Activated CD4-positive, alpha-beta T cell treated with anti-CD3 and anti-CD28 coated beads for 36 hours (primary cell): Measurements from ENCODE around the gene MAG. TPM values are rescaled to one million over a fixed set of nuclear protein-coding genes. Genes with fewer than 3 reads are reported as not detected.

Source experiments
- ATAC-seq: fragments of 200-7000 bp; cut with Tn5 transposase; one replicate; pipeline ENCODE4 v1.10.0; 2021; ENCODE audit warnings: mild to moderate bottlenecking, moderate library complexity
- CTCF ChIA-PET: fragments of 350-600 bp; sonication (Branson Sonifier 250); formaldehyde crosslinking; loops from one replicate; lab custom pipeline; 2021; ENCODE audit warnings: antibody characterized with exemption; lab: Charles Lee
- POLR2A ChIA-PET: fragments of 350-600 bp; sonication (Branson Sonifier 250); formaldehyde crosslinking; loops from one replicate; lab custom pipeline; 2021; ENCODE audit warnings: antibody characterized with exemption, inconsistent platforms; lab: Charles Lee
- DNase-seq: peaks from one replicate; pipeline ENCODE4 v3.0.0-alpha.2; 2020
- H3K27ac Mint-ChIP-seq: one replicate; pipeline ENCODE4 v1.8.0; 2021; ENCODE audit warnings: mixed read lengths
- H3K27me3 Mint-ChIP-seq: one replicate; pipeline ENCODE4 v1.8.0; 2021; ENCODE audit warnings: mixed read lengths
- H3K36me3 Mint-ChIP-seq: one replicate; pipeline ENCODE4 v1.8.0; 2021; ENCODE audit warnings: low read depth, mixed read lengths
- H3K4me1 Mint-ChIP-seq: one replicate; pipeline ENCODE4 v1.8.0; 2021; ENCODE audit warnings: mixed read lengths
- H3K4me3 Mint-ChIP-seq: one replicate; pipeline ENCODE4 v1.8.0; 2021; ENCODE audit warnings: mild to moderate bottlenecking, moderate library complexity, mixed read lengths
- H3K9me3 Mint-ChIP-seq: one replicate; pipeline ENCODE4 v1.8.0; 2021; ENCODE audit warnings: low read depth, mixed read lengths
- intact Hi-C, 2 experiments: fragments of 100-400 bp; cut with DNase I in 1 of 2; cut with micrococcal nuclease in 1 of 2; formaldehyde crosslinking; loops; one replicate each; pipeline versions ENCODE4 v1.14.2 to v1.15.1; 2022 to 2024; cut with DNase I, micrococcal nuclease
- total RNA-seq, 2 experiments: library from RNA; stranded (reverse); gene quantifications; one replicate each; pipeline ENCODE4 v1.2.3, GENCODE V29; 2021

MAG gene
- total RNA-seq, 2 experiments from 2014 or later: 0.19 to 0.34 TPM

DNA sequence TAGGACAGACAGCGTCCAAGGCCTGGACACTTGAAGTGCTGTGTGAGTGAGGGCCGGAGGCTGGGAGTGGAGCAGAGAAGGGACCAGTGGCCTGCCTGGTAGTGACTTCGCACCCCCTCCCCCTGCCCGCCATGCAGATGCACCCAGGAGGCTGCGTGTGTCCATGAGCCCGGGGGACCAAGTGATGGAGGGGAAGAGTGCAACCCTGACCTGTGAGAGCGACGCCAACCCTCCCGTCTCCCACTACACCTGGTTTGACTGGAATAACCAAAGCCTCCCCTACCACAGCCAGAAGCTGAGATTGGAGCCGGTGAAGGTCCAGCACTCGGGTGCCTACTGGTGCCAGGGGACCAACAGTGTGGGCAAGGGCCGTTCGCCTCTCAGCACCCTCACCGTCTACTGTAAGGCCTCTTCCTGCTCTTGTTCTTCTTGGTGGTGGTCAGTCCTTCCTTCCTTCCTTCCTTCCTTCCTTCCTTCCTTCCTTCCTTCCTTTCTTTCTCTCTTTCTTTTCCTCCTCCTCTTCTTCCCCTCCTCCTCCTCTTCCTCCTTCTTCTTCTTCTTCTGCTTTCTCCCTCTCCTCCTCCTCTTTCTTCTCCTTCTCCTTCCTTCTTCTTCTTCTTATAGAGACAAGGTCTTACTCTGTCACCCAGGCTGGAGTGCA lies 49.7 kb downstream of the MAG start:
- Mint-ChIP-seq H3K27me3 (peaks cover 3% of the 10 kb centered on the region), H3K36me3 (no peaks in the 10 kb centered on the region), H3K9me3 (no peaks in the 10 kb centered on the region), H3K4me3 (no peak overlapping the region), H3K27ac (peak overlapping the region; percentile 34), H3K4me1 (peaks cover 15% of the 10 kb centered on the region)
- ChIA-PET CTCF (interaction anchor here (0.9 kb wide), 1 partner anchor 11 kb away, joined by 3 read pairs; no protein-coding TSS in a partner anchor), POLR2A (no interaction called here)
- no peak for ATAC-seq
- no peak for DNase-seq
- intact Hi-C loops: no loop called here

DNA sequence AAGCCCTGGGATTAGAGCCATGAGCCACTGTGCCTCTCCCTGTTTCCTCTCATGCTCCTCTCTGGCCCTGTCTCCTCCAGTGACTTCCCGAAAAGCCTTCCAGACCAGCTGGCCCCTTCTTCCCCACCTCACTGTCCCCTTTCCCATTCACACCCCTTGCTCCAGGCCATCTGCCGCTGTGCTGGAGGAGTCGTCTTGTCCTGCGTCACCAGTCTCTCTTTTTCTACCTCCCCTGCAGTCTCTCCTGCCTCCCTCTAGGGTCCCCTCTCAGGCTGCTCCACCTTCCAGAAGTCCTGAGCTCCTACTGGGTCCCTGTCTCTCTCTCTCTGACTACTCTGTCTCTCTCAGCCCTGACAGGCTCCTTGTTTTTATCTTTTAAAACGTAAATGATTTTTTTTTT lies 50.5 kb downstream of the MAG start:
- CTCF ChIA-PET: interaction anchor here (0.9 kb wide), 1 partner anchor 10 kb away, joined by 3 read pairs; no protein-coding TSS in a partner anchor
- Mint-ChIP-seq H3K4me3 (no peak overlapping the region), H3K27ac (peak overlapping the region; percentile 14), H3K9me3 (no peaks in the 10 kb centered on the region), H3K27me3 (peaks cover 3% of the 10 kb centered on the region), H3K4me1 (peaks cover 20% of the 10 kb centered on the region), H3K36me3 (no peaks in the 10 kb centered on the region)
- no peak for DNase-seq
- no peak for ATAC-seq
- POLR2A ChIA-PET: no interaction called here
- intact Hi-C loops: no loop called here

DNA sequence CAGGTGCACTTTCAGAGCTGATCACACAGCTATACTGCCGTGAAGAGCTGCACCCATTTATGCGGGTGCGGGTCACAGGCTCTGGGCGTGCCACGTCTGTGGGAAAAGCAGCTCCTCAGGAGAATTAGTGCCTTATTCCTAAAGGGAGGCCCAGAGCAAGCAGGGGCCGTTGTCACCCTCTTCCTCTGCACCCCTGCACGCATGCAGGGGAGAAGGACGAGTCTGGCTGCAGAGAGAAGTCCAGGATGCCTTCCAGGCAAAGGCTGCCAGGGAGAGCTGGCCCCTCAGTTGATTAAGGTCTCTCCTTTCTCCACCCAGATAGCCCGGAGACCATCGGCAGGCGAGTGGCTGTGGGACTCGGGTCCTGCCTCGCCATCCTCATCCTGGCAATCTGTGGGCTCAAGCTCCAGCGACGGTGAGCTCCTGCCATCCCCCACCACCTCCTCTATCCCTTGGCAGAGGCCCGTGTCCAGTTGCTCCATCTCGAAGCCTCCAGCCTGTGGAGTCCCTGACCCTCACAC lies 52.6 kb downstream of the MAG start:
- ATAC-seq (no peak), DNase-seq (no peak)
- Mint-ChIP-seq H3K9me3 (no peaks in the 10 kb centered on the region), H3K4me1 (peaks cover 36% of the 10 kb centered on the region), H3K27me3 (peaks cover 3% of the 10 kb centered on the region), H3K27ac (no peak overlapping the region), H3K36me3 (no peaks in the 10 kb centered on the region), H3K4me3 (no peak overlapping the region)
- CTCF ChIA-PET: interaction anchor here (0.8 kb wide), 2 partner anchors 108 to 1028 kb away, joined by 3 read pairs; no protein-coding TSS in a partner anchor
- POLR2A ChIA-PET: no interaction called here
- intact Hi-C loops: loop anchor here in 1 of 2 experiments (5.0 kb wide), 1 partner anchor 203 kb away; the partner anchor contains the start of gene TMEM147

DNA sequence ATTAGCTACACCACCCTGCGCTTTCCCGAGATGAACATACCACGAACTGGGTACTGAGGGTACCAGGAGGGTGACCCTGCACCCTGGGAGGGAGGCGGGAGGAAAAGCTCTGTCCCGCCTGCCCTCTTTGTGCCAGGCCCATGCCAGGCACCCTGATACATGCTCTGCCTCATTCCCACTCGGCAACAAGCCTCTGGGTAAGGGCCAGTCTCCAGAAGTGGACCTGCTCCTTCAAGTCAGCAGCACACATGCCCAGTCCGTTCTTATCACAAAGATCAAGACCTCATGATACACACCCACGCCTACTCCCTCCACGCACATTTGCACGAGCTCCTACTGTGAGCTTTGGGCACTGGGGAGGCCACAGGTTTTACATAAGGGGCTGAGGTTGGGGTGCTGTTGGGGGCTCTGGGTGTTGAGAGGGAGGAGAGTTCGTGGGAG lies 53.7 kb downstream of the MAG start:
- H3K27ac Mint-ChIP-seq: peak overlapping the region; percentile 99
- DNase-seq (peak; percentile 32), ATAC-seq (no peak)
- H3K4me3 Mint-ChIP-seq: peak overlapping the region; percentile 67
- H3K9me3 Mint-ChIP-seq: no peaks in the 10 kb centered on the region
- H3K27me3 Mint-ChIP-seq: peaks cover 3% of the 10 kb centered on the region
- ChIA-PET POLR2A (no interaction called here), CTCF (no interaction called here)
- H3K36me3 Mint-ChIP-seq: no peaks in the 10 kb centered on the region
- intact Hi-C loops: loop anchor here (2.0 to 5.0 kb wide), 2 partner anchors 202 to 205 kb away; partner anchors contain the start of gene TMEM147 (in 1 of the 2)
- H3K4me1 Mint-ChIP-seq: peaks cover 36% of the 10 kb centered on the region

DNA sequence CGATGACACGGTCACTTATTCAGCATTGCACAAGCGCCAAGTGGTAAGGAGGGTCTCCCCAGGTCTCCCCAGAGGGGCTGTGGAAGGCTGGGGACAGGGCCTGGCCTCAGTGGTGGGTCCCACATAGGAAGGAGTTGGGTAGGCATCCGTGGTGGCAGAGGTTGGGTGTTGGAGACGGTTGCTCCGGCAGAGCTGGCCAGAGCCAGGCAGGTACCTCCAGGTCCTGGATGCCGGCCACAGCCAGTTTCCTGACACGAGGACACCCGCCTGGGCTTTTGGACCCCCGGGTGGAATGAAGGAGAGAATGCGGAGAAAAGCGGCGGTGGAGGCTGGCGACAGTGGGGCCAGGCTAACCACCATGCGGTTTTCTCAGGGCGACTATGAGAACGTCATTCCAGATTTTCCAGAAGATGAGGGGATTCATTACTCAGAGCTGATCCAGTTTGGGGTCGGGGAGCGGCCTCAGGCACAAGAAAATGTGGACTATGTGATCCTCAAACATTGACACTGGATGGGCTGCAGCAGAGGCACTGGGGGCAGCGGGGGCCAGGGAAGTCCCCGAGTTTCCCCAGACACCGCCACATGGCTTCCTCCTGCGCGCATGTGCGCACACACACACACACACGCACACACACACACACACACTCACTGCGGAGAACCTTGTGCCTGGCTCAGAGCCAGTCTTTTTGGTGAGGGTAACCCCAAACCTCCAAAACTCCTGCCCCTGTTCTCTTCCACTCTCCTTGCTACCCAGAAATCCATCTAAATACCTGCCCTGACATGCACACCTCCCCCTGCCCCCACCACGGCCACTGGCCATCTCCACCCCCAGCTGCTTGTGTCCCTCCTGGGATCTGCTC lies 54.5 kb downstream of the MAG start:
- POLR2A ChIA-PET: interaction anchor here (0.8 kb wide), 1 partner anchor 117 kb away, joined by 4 read pairs; no protein-coding TSS in a partner anchor

DNA sequence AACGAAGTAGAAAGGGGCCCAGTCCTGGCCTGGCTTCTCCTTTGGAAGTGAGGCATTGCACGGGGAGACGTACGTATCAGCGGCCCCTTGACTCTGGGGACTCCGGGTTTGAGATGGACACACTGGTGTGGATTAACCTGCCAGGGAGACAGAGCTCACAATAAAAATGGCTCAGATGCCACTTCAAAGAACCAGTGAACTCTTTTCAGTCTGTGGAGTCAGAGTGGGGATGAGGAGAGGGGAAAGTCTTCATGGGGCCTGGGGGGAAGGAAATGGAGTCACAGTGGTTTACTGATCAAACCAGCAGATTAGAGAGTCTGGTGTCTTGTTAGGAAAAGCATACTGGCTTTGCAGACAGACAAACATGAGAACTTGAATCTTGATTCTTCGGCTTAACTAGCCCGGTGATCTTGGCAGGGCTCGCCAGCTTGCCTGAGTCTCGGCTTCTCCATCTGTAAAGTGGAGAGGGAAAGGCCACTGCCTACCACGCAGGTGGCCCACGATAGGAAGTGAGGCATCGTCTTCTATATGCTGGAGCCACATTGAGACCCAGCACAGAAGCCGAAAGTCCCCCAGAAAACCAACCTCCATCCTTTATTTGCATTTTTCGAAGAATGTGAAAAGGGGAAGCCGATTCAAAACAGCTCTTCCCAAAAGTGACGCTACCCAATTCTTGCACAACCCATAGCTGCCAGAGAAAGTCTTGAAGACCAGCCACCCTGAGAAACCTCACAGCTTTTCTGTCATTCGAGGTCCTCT lies 55.4 kb downstream of the MAG start, which contains the start of gene FFAR1:
TSS of gene FFAR1 (plus strand) at position 732 of the 759 bp plus-strand sequence. CDS start 3,650 bp downstream, outside the sequence.
- ATAC-seq (peak; percentile 74), DNase-seq (peak; percentile 85)
- intact Hi-C loops: loop anchor here (1.0 to 5.0 kb wide), 10 partner anchors 58 to 364 kb away; partner anchors contain the start of genes TMEM147 (in 1 of the 2) and USF2 (in 1 of the 2)
- Mint-ChIP-seq H3K4me1 (peaks cover 36% of the 10 kb centered on the region), H3K36me3 (no peaks in the 10 kb centered on the region), H3K27ac (peak within 1 kb of the TSS; percentile 99), H3K27me3 (peaks cover 3% of the 10 kb centered on the region), H3K4me3 (peak within 1 kb of the TSS; percentile 67), H3K9me3 (no peaks in the 10 kb centered on the region)
- POLR2A ChIA-PET: interaction anchor here (0.5 to 0.8 kb wide), 6 partner anchors 9 to 513 kb away, joined by 3 to 4 read pairs (median 4); no protein-coding TSS in a partner anchor
- CTCF ChIA-PET: interaction anchor here (0.6 to 2.7 kb wide), 10 partner anchors 11 to 397 kb away, joined by 3 to 12 read pairs (median 4); partner anchors contain the start of gene FFAR3

More for the DNA sequence above, 54.5 kb downstream of the MAG start:
- intact Hi-C loops: loop anchor here (1.0 to 5.0 kb wide), 10 partner anchors 59 to 365 kb away; partner anchors contain the start of genes TMEM147 (in 1 of the 2) and USF2 (in 1 of the 2)
- Mint-ChIP-seq H3K27me3 (peaks cover 3% of the 10 kb centered on the region), H3K27ac (peak overlapping the region; percentile 99), H3K4me3 (peak overlapping the region; percentile 67), H3K9me3 (no peaks in the 10 kb centered on the region), H3K4me1 (peaks cover 36% of the 10 kb centered on the region), H3K36me3 (no peaks in the 10 kb centered on the region)
- CTCF ChIA-PET: interaction anchor here (0.6 to 1.9 kb wide), 3 partner anchors 12 to 398 kb away, joined by 3 to 6 read pairs (median 3); partner anchors contain the start of gene FFAR3
- DNase-seq: peak; percentile 89
- peak; percentile 41 for ATAC-seq

DNA sequence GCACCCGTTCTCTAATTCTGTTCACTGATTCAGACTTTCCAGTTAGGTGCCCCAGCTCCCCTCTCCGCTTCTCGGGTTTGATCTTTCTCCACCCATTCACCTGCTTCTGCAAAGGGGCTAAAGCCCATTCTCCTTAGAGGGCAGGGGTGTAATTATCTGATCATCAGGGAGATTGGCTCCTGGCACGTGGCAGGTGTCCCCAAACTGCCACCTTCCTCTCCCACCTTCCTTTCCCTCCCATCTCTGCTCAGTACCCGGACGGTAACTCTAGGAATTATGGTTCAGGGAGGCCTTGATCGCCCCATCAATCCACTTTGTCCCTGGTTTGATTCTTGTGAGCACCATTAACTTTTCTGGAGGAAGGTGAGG lies 56.0 kb downstream of the MAG start:
- no peak for DNase-seq
- no peaks in the 10 kb centered on the region for H3K36me3 Mint-ChIP-seq
- intact Hi-C loops: loop anchor here (1.0 to 5.0 kb wide), 10 partner anchors 57 to 363 kb away; partner anchors contain the start of genes TMEM147 (in 1 of the 2) and USF2 (in 1 of the 2)
- ATAC-seq: no peak
- CTCF ChIA-PET: interaction anchor here (0.8 to 2.7 kb wide), 9 partner anchors 10 to 197 kb away, joined by 3 to 12 read pairs (median 4); partner anchors contain the start of gene FFAR3
- H3K4me3 Mint-ChIP-seq: peak overlapping the region; percentile 67
- H3K27ac Mint-ChIP-seq: peak overlapping the region; percentile 99
- H3K27me3 Mint-ChIP-seq: peaks cover 2% of the 10 kb centered on the region
- POLR2A ChIA-PET: interaction anchor here (0.6 to 0.8 kb wide), 4 partner anchors 9 to 513 kb away, joined by 3 to 4 read pairs (median 3); no protein-coding TSS in a partner anchor
- no peaks in the 10 kb centered on the region for H3K9me3 Mint-ChIP-seq
- H3K4me1 Mint-ChIP-seq: peaks cover 40% of the 10 kb centered on the region

DNA sequence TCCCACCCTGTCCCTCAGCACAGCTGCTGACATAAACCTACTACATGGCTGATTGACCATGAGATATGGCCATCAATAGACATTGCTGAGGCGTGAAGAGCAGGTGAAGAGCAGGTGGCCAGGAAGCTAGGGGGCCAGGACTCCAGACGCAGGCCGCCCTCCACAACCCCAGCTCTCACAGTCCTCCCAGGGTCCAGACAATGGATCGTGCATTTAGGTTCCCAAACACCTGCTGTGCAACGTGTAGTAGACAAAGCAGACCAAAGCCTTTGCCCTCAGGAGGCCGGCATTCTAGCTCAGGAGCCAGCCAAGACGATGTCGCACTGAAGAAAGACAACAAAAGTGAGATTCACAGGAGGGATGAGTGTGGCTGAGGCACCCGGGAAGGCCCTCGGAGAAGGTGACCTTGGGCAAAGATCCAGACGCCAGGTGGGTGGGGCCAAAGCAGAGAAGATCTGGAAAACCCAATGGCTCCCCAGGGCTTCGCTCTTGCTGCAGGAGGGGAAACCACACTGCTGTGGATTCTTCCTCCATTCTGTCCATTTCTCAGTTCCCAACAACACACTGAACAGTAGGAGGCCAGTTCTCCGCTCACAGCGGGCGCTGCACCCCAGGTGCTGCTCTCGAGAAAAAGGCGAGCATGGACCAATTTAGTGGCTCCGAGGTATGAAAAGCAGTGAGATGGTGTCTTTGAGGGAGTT lies 57.1 kb downstream of the MAG start:
- intact Hi-C loops: loop anchor here in 1 of 2 experiments (5.0 kb wide), 1 partner anchor 198 kb away; the partner anchor contains the start of gene TMEM147

DNA sequence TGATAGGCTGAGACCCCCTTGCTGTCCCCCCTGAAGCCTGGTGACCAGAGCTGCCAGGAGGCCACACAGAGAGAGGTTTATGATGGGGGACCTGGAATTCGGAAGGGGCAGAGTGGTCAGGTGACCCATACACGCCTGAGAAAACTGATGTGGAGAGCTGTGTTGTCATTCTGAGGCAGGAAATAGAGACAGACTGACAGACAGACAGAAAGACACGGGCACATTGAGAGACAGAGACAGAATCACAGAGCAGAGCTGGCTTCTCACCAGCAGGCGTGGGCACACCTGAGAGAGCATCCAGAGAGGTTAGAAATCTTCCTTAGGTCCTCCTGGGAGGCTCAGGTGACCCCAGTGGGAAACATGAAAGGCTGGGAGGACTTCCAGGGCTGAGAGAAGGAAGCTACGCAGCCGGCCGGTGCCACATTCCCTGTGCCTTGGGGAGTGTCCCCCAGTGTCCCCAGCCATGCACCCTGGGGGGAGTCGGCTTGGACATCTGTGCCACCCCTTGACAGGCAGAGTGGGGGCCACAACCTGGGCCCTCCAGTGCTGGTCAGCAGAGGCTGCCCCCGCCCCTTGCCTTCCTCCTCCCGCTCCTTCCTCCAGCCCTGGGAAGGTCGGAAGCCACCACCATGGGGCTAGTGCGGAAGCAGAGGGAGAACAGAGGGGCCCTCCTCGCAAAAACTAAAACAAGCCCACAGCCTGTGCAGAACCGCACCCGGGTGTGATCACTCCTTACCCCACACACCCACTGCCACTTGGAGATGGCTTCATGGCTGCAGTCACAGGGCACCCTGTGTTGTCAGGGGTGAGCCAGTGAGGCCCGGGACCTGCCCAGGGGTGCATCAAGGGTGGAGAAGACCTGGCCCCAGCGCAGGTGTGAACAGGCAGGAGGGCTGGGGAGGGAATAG lies 57.9 kb downstream of the MAG start:
- Mint-ChIP-seq H3K36me3 (no peaks in the 10 kb centered on the region), H3K4me3 (no peak overlapping the region), H3K27ac (peak overlapping the region; percentile 32), H3K27me3 (peaks cover 2% of the 10 kb centered on the region), H3K9me3 (no peaks in the 10 kb centered on the region), H3K4me1 (peaks cover 41% of the 10 kb centered on the region)
- ChIA-PET CTCF (interaction anchor here (1.6 to 2.7 kb wide), 3 partner anchors 118 to 145 kb away, joined by 5 to 8 read pairs (median 7); no protein-coding TSS in a partner anchor), POLR2A (no interaction called here)
- ATAC-seq (no peak), DNase-seq (no peak)
- intact Hi-C loops: loop anchor here (5.0 kb wide), 3 partner anchors 197 to 262 kb away; partner anchors contain the start of genes HAUS5 (in 1 of the 2) and TMEM147 (in 1 of the 2)

More for the DNA sequence above, 57.1 kb downstream of the MAG start:
- peaks cover 41% of the 10 kb centered on the region for H3K4me1 Mint-ChIP-seq
- H3K27me3 Mint-ChIP-seq: peaks cover 2% of the 10 kb centered on the region
- no peaks in the 10 kb centered on the region for H3K36me3 Mint-ChIP-seq
- no peak for DNase-seq
- ChIA-PET POLR2A (no interaction called here), CTCF (interaction anchor here (0.6 to 2.7 kb wide), 4 partner anchors 119 to 174 kb away, joined by 3 to 8 read pairs (median 6); no protein-coding TSS in a partner anchor)
- H3K4me3 Mint-ChIP-seq: no peak overlapping the region
- no peak for ATAC-seq
- H3K9me3 Mint-ChIP-seq: no peaks in the 10 kb centered on the region
- peak overlapping the region; percentile 99 for H3K27ac Mint-ChIP-seq
